Measurements from ENCODE around the gene NDUFS4.
"Not testable (repeated sequence)": the region's sequence is repeated elsewhere in the genome, so short reads cannot be mapped to it uniquely, and the experiment has no call there.

DNA sequence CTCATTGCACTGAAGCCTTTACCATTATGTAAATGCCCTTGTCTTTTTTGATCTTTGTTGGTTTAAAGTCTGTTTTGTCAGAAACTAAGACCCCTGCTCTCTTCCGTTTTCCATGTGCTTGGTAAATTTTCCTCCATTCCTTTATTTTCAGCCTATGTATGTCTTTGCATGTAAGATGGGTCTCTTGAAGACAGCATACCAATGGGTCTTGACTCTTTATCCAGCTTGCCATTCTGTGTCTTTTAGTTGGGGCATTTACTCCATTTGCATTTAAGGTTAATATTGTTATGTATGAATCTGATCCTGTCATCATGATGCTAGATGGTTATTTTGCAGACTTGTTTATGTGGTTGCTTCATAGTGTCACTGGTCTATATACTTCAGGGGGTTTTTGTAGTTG, 150.0 kb downstream of the NDUFS4 start:
- TF ChIP-seq, protein P1, sequence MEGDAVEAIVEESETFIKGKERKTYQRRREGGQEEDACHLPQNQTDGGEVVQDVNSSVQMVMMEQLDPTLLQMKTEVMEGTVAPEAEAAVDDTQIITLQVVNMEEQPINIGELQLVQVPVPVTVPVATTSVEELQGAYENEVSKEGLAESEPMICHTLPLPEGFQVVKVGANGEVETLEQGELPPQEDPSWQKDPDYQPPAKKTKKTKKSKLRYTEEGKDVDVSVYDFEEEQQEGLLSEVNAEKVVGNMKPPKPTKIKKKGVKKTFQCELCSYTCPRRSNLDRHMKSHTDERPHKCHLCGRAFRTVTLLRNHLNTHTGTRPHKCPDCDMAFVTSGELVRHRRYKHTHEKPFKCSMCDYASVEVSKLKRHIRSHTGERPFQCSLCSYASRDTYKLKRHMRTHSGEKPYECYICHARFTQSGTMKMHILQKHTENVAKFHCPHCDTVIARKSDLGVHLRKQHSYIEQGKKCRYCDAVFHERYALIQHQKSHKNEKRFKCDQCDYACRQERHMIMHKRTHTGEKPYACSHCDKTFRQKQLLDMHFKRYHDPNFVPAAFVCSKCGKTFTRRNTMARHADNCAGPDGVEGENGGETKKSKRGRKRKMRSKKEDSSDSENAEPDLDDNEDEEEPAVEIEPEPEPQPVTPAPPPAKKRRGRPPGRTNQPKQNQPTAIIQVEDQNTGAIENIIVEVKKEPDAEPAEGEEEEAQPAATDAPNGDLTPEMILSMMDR (IDR thresholded peaks at IDR 0.05; ENCODE audit: borderline replicate concordance, extremely low read depth, low read length, poor library complexity, severe bottlenecking): not testable (repeated sequence)
- TF ChIP-seq EZH2 (IDR thresholded peaks at IDR 0.05; ENCODE audit: borderline replicate concordance, low read depth, low read length, severe bottlenecking): not testable (repeated sequence)

Data from DND-41 (cell line).